ENCODE measurements around the gene CLINT1. TPM values are rescaled to one million over a fixed set of nuclear protein-coding genes. Genes with fewer than 3 reads are reported as not detected.

Gene CLINT1
- total and polyA plus RNA-seq, 8 donors: 68.0 to 118 (median 106) TPM

DNA sequence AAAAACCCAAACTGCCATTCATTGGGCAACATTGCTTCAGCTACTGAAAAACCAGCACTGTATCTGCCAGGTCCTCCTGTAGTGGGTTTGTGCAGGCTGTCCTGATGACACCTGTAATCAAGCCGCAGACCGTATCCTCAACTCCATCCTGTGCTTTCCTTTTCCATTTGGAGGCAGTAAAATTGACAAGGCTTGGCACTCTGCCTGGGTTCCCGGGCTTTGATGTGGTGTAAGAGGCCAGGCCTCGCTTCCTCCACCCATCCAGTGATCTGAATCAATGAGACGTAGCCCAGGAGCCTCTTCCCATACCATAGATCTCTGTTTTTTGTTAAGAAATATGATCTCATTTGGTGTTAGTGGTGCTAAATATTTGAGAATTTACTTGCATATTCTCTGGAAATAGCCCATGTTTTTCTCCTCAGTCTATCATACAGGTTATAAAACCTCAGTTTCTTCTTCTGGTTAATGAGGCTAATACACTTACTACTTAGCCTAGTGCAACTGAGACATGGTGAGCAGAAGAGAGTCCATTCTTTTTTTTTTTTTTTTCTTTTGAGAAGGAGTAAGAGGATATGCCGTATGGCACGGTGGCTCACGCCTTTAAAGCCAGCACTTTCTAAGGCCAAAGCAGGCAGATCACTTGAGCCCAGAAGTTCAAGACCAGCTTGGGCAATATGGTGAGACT, 80.7 kb downstream of the CLINT1 start:
- ATAC-seq: no peak
- no peak overlapping the region for H3K4me3 ChIP-seq
- intact Hi-C loops (cut with DNase I): no loop called here
- H3K36me3 ChIP-seq: peaks cover 0 to 3% of the 10 kb centered on the region in 2 donors
- H3K27ac ChIP-seq: no peak overlapping the region
- H3K4me1 ChIP-seq: no peaks in the 10 kb centered on the region
- H3K27me3 ChIP-seq: no peaks in the 10 kb centered on the region
- no peak for TF ChIP-seq CTCF (IDR thresholded peaks at IDR 0.05)
- no peak for DNase-seq
- H3K9me3 ChIP-seq: no peaks in the 10 kb centered on the region

- Histone ChIP-seq H3K36me3 (no peaks in the 10 kb centered on the region), H3K4me3 (no peak overlapping the region), H3K27me3 (no peaks in the 10 kb centered on the region), H3K9me3 (peaks cover 0 to 3% of the 10 kb centered on the region in 2 donors), H3K4me1 (no peaks in the 10 kb centered on the region), H3K27ac (no peak overlapping the region)
- no peak for TF ChIP-seq CTCF (IDR thresholded peaks at IDR 0.05)
- DNase-seq (no peak), ATAC-seq (no peak)
- intact Hi-C loops (cut with DNase I): no loop called here
These were observed 86.8 kb downstream of the CLINT1 start for GRCh38 chr5:157772127-157772526.

- Histone ChIP-seq H3K36me3 (no peaks in the 10 kb centered on the region), H3K9me3 (peaks cover 0 to 3% of the 10 kb centered on the region in 2 donors), H3K27ac (no peak overlapping the region), H3K27me3 (no peaks in the 10 kb centered on the region), H3K4me1 (no peaks in the 10 kb centered on the region), H3K4me3 (no peak overlapping the region)
- TF ChIP-seq CTCF (IDR thresholded peaks at IDR 0.05): no peak
- DNase-seq: no peak
- ATAC-seq: no peak
- intact Hi-C loops (cut with DNase I): no loop called here
These were observed 88.3 kb downstream of the CLINT1 start for GRCh38 chr5:157770665-157771064.

DNA sequence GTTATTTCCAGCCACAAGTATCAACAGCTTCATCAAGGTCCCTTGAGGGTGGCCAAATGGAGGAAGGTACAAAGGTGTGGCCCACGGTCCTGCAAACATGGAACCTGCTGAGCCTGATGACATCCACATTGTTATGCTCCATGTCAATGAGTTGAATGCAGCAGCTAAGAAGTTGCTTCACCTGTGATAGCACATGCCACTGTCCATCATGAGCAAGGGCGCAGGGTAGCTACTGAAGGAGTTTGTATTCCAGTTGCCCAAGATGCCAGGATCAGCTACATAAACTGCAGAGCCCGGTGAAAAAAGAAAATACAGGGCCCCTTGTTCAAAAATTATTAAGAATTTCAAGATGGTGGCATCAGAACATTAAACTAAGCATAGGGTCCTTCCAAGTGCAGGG, 91.3 kb downstream of the CLINT1 start:
- intact Hi-C loops (cut with DNase I): no loop called here

DNA sequence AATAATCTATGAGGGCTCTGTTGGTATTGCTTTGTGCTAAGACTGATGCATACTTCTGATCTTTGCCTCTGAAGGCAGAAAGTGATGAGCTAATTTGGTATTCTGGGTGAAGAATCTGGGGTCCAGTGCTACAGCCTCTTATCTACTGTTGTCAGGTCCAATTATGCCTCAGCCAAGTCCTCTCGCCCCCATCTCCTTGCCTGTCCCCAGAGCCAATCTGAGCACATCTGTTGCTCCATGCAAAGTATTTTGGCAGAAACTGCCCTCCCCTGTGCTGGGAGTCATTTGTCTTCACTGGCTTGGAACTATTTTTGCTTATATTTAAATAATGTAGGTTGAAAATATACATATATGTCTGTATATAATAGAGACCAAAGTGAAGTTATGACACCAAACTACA, 92.0 kb downstream of the CLINT1 start:
- TF ChIP-seq CTCF (IDR thresholded peaks at IDR 0.05): no peak
- H3K4me3 ChIP-seq: no peak overlapping the region
- H3K27me3 ChIP-seq: no peaks in the 10 kb centered on the region
- H3K9me3 ChIP-seq: peaks cover 0 to 3% of the 10 kb centered on the region in 2 donors
- DNase-seq: no peak
- intact Hi-C loops (cut with DNase I): no loop called here
- no peaks in the 10 kb centered on the region for H3K36me3 ChIP-seq
- no peaks in the 10 kb centered on the region for H3K4me1 ChIP-seq
- H3K27ac ChIP-seq: no peak overlapping the region
- ATAC-seq: no peak

More for the DNA sequence above, 91.3 kb downstream of the CLINT1 start:
- H3K27ac ChIP-seq: no peak overlapping the region
- H3K9me3 ChIP-seq: peaks cover 0 to 3% of the 10 kb centered on the region in 2 donors
- H3K36me3 ChIP-seq: no peaks in the 10 kb centered on the region
- no peaks in the 10 kb centered on the region for H3K27me3 ChIP-seq
- no peak overlapping the region for H3K4me3 ChIP-seq
- H3K4me1 ChIP-seq: no peaks in the 10 kb centered on the region
- no peak for DNase-seq
- no peak for TF ChIP-seq CTCF (IDR thresholded peaks at IDR 0.05)
- no peak for ATAC-seq

Measured in left lung (tissue), 10 donors.